Left lung (tissue), 10 donors: ENCODE measurements around the gene HEXIM2. TPM values are rescaled to one million over a fixed set of nuclear protein-coding genes. Genes with fewer than 3 reads are reported as not detected.

Experiments
- ATAC-seq: fragments of 200-7000 bp; cut with Tn5 transposase; one replicate; pipeline ENCODE4 v1.9.1; 2020; ENCODE audit warnings: moderate library complexity
- DNase-seq, 4 donors: peaks; one replicate each; pipeline ENCODE4 v3.0.0-alpha.2; 2013 to 2020
- H3K27ac ChIP-seq, 2 donors: fragments of 200-600 bp; sonication (generic) in 1 of 2; one replicate each; pipeline versions ENCODE4 v1.5.0 to v1.8.0; 2020 to 2021
- H3K27me3 ChIP-seq, 2 donors: fragments of 200-600 bp; sonication (generic) in 1 of 2; one replicate each; pipeline versions ENCODE4 v1.5.0 to v1.8.0; 2020 to 2021
- H3K36me3 ChIP-seq, 2 donors: fragments of 200-600 bp; sonication (generic) in 1 of 2; one replicate each; pipeline versions ENCODE4 v1.5.0 to v1.8.0; 2020 to 2021
- H3K4me1 ChIP-seq, 2 donors: fragments of 200-600 bp; one replicate each; pipeline ENCODE4 v1.8.0; 2021
- H3K4me3 ChIP-seq, 2 donors: fragments of 200-600 bp; sonication (generic) in 1 of 2; one replicate each; pipeline versions ENCODE4 v1.5.0 to v1.8.0; 2020 to 2021; ENCODE audit warnings: mild to moderate bottlenecking in 1 of 2
- H3K9me3 ChIP-seq, 2 donors: fragments of 200-600 bp; sonication (generic) in 1 of 2; one replicate each; pipeline versions ENCODE4 v1.5.0 to v1.8.0; 2020 to 2021
- intact Hi-C, 2 donors: fragments of 100-400 bp; cut with DNase I; formaldehyde crosslinking; loops; one replicate each; pipeline versions ENCODE4 v1.11.2 to v1.14.2; 2022
- polyA plus RNA-seq, 6 donors: library from polyadenylated mRNA; unstranded; fragments of 120-200 nt; gene quantifications; one replicate each; pipeline ENCODE4 v1.2.1, GENCODE V29; 2013; ENCODE audit not compliant: insufficient read length in 6 of 6
- total RNA-seq, 2 donors: library from RNA; stranded (reverse); fragmentation: NEBNext Ultra II Directional; extraction: Animal tissue kit (Norgen Biotek cat#: 25700); gene quantifications; one replicate each; pipeline ENCODE4 v1.2.1, GENCODE V29; 2021
- TF ChIP-seq, protein P1 (sequence below), 2 donors: fragments of 200-600 bp; sonication (generic) in 1 of 2; IDR thresholded peaks; one replicate each; pipeline versions ENCODE4 v1.5.0 to v1.8.0; 2021; ENCODE audit warnings: antibody characterized with exemption in 2 of 2
- donor health status: DM: no; HTN: yes; CAD: no.
- donor health status: DM: no; HTN: no; CAD: no.

HEXIM2 gene
- total and polyA plus RNA-seq, 8 donors: 5.4 to 10.9 (median 8.7) TPM

DNA sequence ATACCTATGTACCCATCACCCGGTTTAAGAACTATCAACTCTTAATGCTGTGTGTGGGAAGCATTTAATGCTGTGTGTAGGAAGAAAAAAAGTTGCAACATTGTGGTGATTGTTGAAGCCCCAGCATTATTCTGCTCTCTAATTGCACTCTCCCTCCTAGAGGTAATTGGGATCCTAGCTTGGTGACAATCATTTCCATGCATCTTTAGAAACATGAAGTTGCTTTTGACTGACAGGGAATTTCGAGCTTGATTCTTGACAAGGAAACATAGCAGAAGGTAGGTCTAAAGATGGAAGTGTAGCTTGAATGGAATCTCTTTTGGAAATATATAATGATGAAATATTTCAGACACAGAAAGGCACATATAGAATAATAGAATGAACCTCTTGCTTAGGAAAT is 27.3 kb downstream of the HEXIM2 start:
- Histone ChIP-seq H3K27me3 (no peaks in the 10 kb centered on the region), H3K4me1 (no peaks in the 10 kb centered on the region), H3K36me3 (no peaks in the 10 kb centered on the region), H3K9me3 (no peaks in the 10 kb centered on the region), H3K27ac (no peak overlapping the region), H3K4me3 (no peak overlapping the region)
- ATAC-seq (no peak), DNase-seq (no peak)
- TF ChIP-seq, protein P1, sequence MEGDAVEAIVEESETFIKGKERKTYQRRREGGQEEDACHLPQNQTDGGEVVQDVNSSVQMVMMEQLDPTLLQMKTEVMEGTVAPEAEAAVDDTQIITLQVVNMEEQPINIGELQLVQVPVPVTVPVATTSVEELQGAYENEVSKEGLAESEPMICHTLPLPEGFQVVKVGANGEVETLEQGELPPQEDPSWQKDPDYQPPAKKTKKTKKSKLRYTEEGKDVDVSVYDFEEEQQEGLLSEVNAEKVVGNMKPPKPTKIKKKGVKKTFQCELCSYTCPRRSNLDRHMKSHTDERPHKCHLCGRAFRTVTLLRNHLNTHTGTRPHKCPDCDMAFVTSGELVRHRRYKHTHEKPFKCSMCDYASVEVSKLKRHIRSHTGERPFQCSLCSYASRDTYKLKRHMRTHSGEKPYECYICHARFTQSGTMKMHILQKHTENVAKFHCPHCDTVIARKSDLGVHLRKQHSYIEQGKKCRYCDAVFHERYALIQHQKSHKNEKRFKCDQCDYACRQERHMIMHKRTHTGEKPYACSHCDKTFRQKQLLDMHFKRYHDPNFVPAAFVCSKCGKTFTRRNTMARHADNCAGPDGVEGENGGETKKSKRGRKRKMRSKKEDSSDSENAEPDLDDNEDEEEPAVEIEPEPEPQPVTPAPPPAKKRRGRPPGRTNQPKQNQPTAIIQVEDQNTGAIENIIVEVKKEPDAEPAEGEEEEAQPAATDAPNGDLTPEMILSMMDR (IDR thresholded peaks at IDR 0.05): no peak
- intact Hi-C loops: no loop called here

DNA sequence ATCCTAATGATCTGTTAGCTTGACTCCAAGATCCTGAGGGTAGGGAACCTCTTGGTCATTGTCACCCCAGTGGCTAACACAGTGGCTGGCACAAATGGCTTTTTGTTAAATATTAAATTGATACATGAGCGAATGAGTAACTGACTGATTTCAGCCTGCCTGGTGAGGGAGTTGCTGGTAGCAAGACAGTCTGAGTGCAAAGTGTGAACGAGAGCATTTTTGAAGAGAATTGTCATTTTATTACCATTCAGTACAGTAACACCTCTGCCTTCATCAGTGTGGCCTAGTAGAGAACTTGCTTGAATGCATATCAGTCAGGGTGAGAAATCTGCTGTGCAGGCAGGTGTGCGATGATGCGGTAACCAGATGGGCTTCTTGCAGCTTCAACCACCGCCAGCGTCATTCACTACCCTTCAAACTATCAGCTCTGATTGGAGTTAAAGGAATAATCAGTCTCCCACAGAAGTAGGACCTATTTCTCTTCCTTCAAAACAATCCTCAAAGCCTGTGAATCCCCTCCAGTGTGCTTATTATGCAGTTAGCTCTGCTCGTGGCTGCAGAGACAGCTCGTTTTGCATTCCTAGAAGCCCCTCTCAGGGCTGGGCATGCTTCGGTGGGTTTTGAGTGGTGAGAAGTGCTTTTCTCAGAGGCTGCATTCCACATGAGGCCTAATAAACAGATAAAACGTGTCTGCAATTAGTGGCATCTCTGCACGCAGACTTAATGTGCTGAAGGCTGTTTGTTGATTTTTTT is 29.0 kb downstream of the HEXIM2 start:
- H3K27me3 ChIP-seq: no peaks in the 10 kb centered on the region
- no peak for DNase-seq
- TF ChIP-seq, protein P1 (IDR thresholded peaks at IDR 0.05): no peak
- no peak overlapping the region for H3K4me3 ChIP-seq
- H3K9me3 ChIP-seq: no peaks in the 10 kb centered on the region
- H3K36me3 ChIP-seq: no peaks in the 10 kb centered on the region
- H3K4me1 ChIP-seq: no peaks in the 10 kb centered on the region
- intact Hi-C loops: loop anchor here in 1 of 2 donors (10.0 kb wide), 1 partner anchor 56 kb away; the partner anchor contains the start of genes ACBD4 and PLCD3
- ATAC-seq: no peak
- H3K27ac ChIP-seq: no peak overlapping the region

DNA sequence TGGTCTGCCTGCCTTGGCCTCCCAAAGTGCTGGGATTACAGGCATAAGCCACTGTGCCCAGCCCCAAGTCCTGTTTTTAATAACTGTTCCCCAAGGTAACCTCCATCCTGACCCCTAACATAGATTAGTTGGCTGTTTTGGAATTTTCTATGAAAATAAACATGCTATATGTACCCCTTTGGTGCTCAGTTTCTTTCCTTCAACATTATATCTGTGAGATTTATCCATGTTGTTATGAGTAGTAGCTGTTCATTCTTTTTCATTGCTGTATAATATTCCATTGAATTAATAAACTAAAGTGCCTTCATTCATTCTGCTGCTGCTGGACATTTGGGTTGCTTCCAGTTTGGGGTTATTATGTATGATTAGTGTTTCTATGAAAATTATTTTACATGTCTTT is 33.7 kb downstream of the HEXIM2 start:
- Histone ChIP-seq H3K27ac (no peak overlapping the region), H3K4me3 (no peak overlapping the region), H3K4me1 (peaks cover 5 to 15% of the 10 kb centered on the region in 2 donors), H3K36me3 (no peaks in the 10 kb centered on the region), H3K27me3 (no peaks in the 10 kb centered on the region), H3K9me3 (no peaks in the 10 kb centered on the region)
- ATAC-seq (no peak), DNase-seq (no peak)
- TF ChIP-seq, protein P1 (IDR thresholded peaks at IDR 0.05): no peak
- intact Hi-C loops: loop anchor here (5.0 to 10.0 kb wide), 2 partner anchors 58 to 61 kb away; partner anchors contain the start of genes ACBD4 (in 2 of the 2) and PLCD3 (in 1 of the 2)

- DNase-seq (no peak), ATAC-seq (no peak)
- no peaks in the 10 kb centered on the region for H3K27me3 ChIP-seq
- TF ChIP-seq, protein P1 (IDR thresholded peaks at IDR 0.05): no peak
- no peak overlapping the region for H3K4me3 ChIP-seq
- no peaks in the 10 kb centered on the region for H3K9me3 ChIP-seq
- H3K36me3 ChIP-seq: no peaks in the 10 kb centered on the region
- intact Hi-C loops: loop anchor here (5.0 to 10.0 kb wide), 2 partner anchors 60 to 62 kb away; partner anchors contain the start of genes ACBD4 (in 2 of the 2) and PLCD3 (in 1 of the 2)
- H3K27ac ChIP-seq: no peak overlapping the region
- peaks cover 5 to 32% of the 10 kb centered on the region in 2 donors for H3K4me1 ChIP-seq
Measured at GRCh38 chr17:45197108-45197507, 35.4 kb downstream of the HEXIM2 start.

DNA sequence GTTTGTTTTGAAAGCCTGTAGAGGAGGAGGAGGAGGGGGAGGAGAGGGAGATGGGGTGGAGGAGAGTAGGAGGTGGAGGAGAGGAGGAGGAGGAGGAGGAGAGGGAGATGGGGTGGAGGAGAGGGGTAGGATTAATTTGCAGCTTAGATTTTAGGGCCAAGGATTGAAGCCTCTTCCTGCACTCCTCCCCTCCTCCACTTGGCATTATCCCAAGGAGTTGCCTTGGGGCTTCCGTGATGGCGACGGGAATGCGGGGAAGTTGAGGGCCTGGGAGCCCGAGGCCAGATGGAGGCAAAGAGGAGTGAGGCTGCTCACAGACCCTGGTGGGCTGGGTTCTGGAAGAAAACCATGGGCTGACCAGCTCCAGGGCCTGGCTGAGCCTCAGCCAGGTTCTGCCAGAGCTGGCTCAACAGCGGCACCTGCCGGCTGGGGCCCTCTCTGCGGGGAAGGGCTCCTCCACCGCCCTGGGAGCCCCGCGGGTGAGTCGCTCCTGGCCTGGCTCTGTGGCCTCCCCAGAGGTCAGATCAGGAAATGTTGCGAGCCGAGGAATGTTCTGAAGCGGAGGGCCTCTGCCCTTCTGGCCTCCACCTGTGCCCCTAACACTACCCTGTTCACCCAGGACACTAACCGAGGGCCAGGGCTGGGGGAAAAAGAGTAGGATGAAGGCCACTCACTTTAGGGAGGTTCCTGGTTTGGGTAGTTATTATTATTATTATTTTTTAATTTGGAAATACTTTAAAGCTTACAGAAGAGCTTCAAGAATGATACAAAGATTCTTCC is 36.1 kb downstream of the HEXIM2 start:
- peaks cover 5 to 38% of the 10 kb centered on the region in 2 donors for H3K4me1 ChIP-seq
- DNase-seq (peak; percentile 79 to 100 (median 92)), ATAC-seq (peak; percentile 100)
- peak overlapping the region; percentile 51 to 57 for H3K27ac ChIP-seq
- H3K9me3 ChIP-seq: no peaks in the 10 kb centered on the region
- no peaks in the 10 kb centered on the region for H3K36me3 ChIP-seq
- TF ChIP-seq, protein P1 (IDR thresholded peaks at IDR 0.05): peak; percentile 98 to 99
- H3K27me3 ChIP-seq: no peaks in the 10 kb centered on the region
- intact Hi-C loops: loop anchor here (5.0 to 10.0 kb wide), 2 partner anchors 60 to 63 kb away; partner anchors contain the start of genes ACBD4 (in 2 of the 2) and PLCD3 (in 1 of the 2)
- H3K4me3 ChIP-seq: no peak overlapping the region
